H1 (cell line): ENCODE measurements around the gene MCCC1. TPM values are rescaled to one million over a fixed set of nuclear protein-coding genes. Genes with fewer than 3 reads are reported as not detected.

ENCODE experiments used
- RNF2 ChIP-seq: fragments of 200-900, 300-1000 bp; sonication (generic); IDR thresholded peaks from 2 replicates; pipeline ENCODE4 v1.7.1; 2016; ENCODE audit warnings: borderline replicate concordance, low read depth, mild to moderate bottlenecking, antibody characterized with exemption, low read length; ENCODE audit not compliant: poor library complexity, severe bottlenecking; ENCODE audit errors: missing control alignments
- SIRT6 ChIP-seq: IDR thresholded peaks from one replicate; pipeline ENCODE4 v1.7.1; 2012; ENCODE audit warnings: low read length, inconsistent platforms
- polyA plus RNA-seq, 7 experiments: library from polyadenylated mRNA; depleted of rRNA in 3 of 7; stranded (reverse) in 5 of 7; unstranded in 2 of 7; fragments of >200 nt in 5 of 7; fragments of 200-250 nt in 2 of 7; gene quantifications; 1 replicate in 5 of 7; 2 replicates in 1 of 7; 4 replicates in 1 of 7; pipeline versions ENCODE4 v1.2.1 to v1.2.3, GENCODE V29; 2011 to 2013; ENCODE audit warnings: missing spikeins in 2 of 7, mixed read lengths in 2 of 7
- total RNA-seq: library from RNA; stranded (reverse); fragmentation: NEBNext Ultra II Directional; extraction: Animal tissue kit (Norgen Biotek cat#: 25700); gene quantifications from 2 replicates; pipeline ENCODE4 v1.2.1, GENCODE V29; 2021

Gene MCCC1
- total and polyA plus RNA-seq, 2 of the 8 experiments (the other 6 are each of a cell fraction or from before 2014, with no cell fraction given): 10.8 to 21.5 TPM

GRCh38 chr3:183044547-183045229 lies 54.6 kb downstream of the MCCC1 start (continued):
- TF ChIP-seq RNF2: no peak
- no peak for TF ChIP-seq SIRT6
